Neural progenitor cell (in vitro differentiated cells): ENCODE data around the gene ADARB2. TPM values are rescaled to one million over a fixed set of nuclear protein-coding genes. Genes with fewer than 3 reads are reported as not detected.

ENCODE experiments used
- DNase-seq: peaks from one replicate; pipeline ENCODE4 v3.0.0-alpha.2; 2016; ENCODE audit warnings: low spot score
- H2AFZ ChIP-seq: fragments of 200-600 bp; sonication (generic); replicated peaks from 2 replicates; pipeline ENCODE4 v1.6.1; 2016; ENCODE audit warnings: antibody characterized with exemption
- H3F3A ChIP-seq: fragments of 200-600 bp; sonication (generic); 2 replicates; pipeline ENCODE4 v1.6.1; 2016; ENCODE audit warnings: antibody characterized with exemption, low read depth
- H3K27ac ChIP-seq: fragments of 200-600 bp; sonication (generic); 2 replicates; pipeline ENCODE4 v1.5.1; 2016; ENCODE audit warnings: mild to moderate bottlenecking
- H3K27me3 ChIP-seq: fragments of 200-600 bp; sonication (generic); 2 replicates; pipeline ENCODE4 v1.6.1; 2016; ENCODE audit warnings: mild to moderate bottlenecking, moderate library complexity
- H3K36me3 ChIP-seq: fragments of 200-600 bp; sonication (generic); 2 replicates; pipeline ENCODE4 v1.5.1; 2016
- H3K4me1 ChIP-seq: fragments of 200-600 bp; sonication (generic); 2 replicates; pipeline ENCODE4 v1.6.1; 2016; ENCODE audit warnings: mixed run types
- H3K4me2 ChIP-seq: fragments of 200-600 bp; sonication (generic); 2 replicates; pipeline ENCODE4 v1.6.1; 2016
- H3K4me3 ChIP-seq: fragments of 200-600 bp; sonication (generic); 2 replicates; pipeline ENCODE4 v1.5.1; 2016
- H3K79me2 ChIP-seq: fragments of 200-600 bp; sonication (generic); 2 replicates; pipeline ENCODE4 v1.6.1; 2016; ENCODE audit warnings: low read depth
- H3K9ac ChIP-seq: fragments of 200-600 bp; sonication (generic); 2 replicates; pipeline ENCODE4 v1.6.1; 2016
- H3K9me3 ChIP-seq: fragments of 200-600 bp; sonication (generic); 2 replicates; pipeline ENCODE4 v1.5.1; 2016; ENCODE audit warnings: low read depth
- H4K20me1 ChIP-seq: fragments of 200-600 bp; sonication (generic); 2 replicates; pipeline ENCODE4 v1.6.1; 2016; ENCODE audit warnings: low read depth
- H3K27ac Mint-ChIP-seq: 3 replicates; pipeline ENCODE4 v1.8.0; 2021; ENCODE audit warnings: mixed read lengths
- H3K27me3 Mint-ChIP-seq: 2 replicates; pipeline ENCODE4 v1.8.0; 2022; ENCODE audit warnings: low read depth, mild to moderate bottlenecking, inconsistent platforms, moderate library complexity, mixed read lengths; ENCODE audit not compliant: insufficient read depth
- H3K36me3 Mint-ChIP-seq: 3 replicates; pipeline ENCODE4 v1.8.0; 2021; ENCODE audit warnings: mixed read lengths
- H3K4me1 Mint-ChIP-seq: 3 replicates; pipeline ENCODE4 v1.8.0; 2021; ENCODE audit warnings: mixed read lengths
- H3K4me3 Mint-ChIP-seq: 3 replicates; pipeline ENCODE4 v1.8.0; 2021; ENCODE audit warnings: mild to moderate bottlenecking, moderate library complexity, mixed read lengths
- H3K9me3 Mint-ChIP-seq: 3 replicates; pipeline ENCODE4 v1.8.0; 2020; ENCODE audit warnings: mixed read lengths
- EZH2 ChIP-seq: fragments of 200-600 bp; sonication (generic); IDR thresholded peaks from 2 replicates; pipeline ENCODE4 v1.6.1; 2017; ENCODE audit warnings: antibody characterized with exemption, mild to moderate bottlenecking, moderate library complexity
- EZH2phosphoT487 ChIP-seq: fragments of 200-600 bp; sonication (generic); IDR thresholded peaks from 2 replicates; pipeline ENCODE4 v1.6.1; 2017; ENCODE audit warnings: antibody characterized with exemption
- total RNA-seq: library from RNA; depleted of rRNA; stranded (reverse); fragments of >200 nt; gene quantifications from 2 replicates; pipeline ENCODE4 v1.2.3, GENCODE V29; 2015; ENCODE audit warnings: low replicate concordance
- TF ChIP-seq, protein P1 (sequence below): fragments of 200-600 bp; sonication (generic); IDR thresholded peaks from 2 replicates; pipeline ENCODE4 v1.5.1; 2017; ENCODE audit warnings: antibody characterized with exemption, mild to moderate bottlenecking

Gene ADARB2
- total RNA-seq, 1 donor from 2014 or later: not detected

GRCh38 chr10:1154531-1155295, 582.6 kb downstream of the ADARB2 start:
- Mint-ChIP-seq H3K36me3 (no peaks in the 10 kb centered on the region), H3K4me3 (no peak overlapping the region), H3K4me1 (peaks cover 25% of the 10 kb centered on the region), H3K9me3 (no peaks in the 10 kb centered on the region), H3K27ac (no peak overlapping the region), H3K27me3 (peaks cover 11% of the 10 kb centered on the region)
- H3F3A ChIP-seq: no peaks in the 10 kb centered on the region
- TF ChIP-seq EZH2phosphoT487: no peak
- TF ChIP-seq, protein P1, sequence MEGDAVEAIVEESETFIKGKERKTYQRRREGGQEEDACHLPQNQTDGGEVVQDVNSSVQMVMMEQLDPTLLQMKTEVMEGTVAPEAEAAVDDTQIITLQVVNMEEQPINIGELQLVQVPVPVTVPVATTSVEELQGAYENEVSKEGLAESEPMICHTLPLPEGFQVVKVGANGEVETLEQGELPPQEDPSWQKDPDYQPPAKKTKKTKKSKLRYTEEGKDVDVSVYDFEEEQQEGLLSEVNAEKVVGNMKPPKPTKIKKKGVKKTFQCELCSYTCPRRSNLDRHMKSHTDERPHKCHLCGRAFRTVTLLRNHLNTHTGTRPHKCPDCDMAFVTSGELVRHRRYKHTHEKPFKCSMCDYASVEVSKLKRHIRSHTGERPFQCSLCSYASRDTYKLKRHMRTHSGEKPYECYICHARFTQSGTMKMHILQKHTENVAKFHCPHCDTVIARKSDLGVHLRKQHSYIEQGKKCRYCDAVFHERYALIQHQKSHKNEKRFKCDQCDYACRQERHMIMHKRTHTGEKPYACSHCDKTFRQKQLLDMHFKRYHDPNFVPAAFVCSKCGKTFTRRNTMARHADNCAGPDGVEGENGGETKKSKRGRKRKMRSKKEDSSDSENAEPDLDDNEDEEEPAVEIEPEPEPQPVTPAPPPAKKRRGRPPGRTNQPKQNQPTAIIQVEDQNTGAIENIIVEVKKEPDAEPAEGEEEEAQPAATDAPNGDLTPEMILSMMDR: no peak
- no peak for TF ChIP-seq EZH2
- H3K9ac ChIP-seq: no peak overlapping the region
- peaks cover 8% of the 10 kb centered on the region for H3K4me1 ChIP-seq
- H2AFZ ChIP-seq: peak overlapping the region; percentile 32
- H3K4me2 ChIP-seq: no peak overlapping the region
- H3K9me3 ChIP-seq: no peaks in the 10 kb centered on the region
- no peaks in the 10 kb centered on the region for H3K36me3 ChIP-seq
- DNase-seq: no peak
- H3K27ac ChIP-seq: no peak overlapping the region
- no peaks in the 10 kb centered on the region for H3K79me2 ChIP-seq
- no peaks in the 10 kb centered on the region for H4K20me1 ChIP-seq
- H3K27me3 ChIP-seq: no peaks in the 10 kb centered on the region
- H3K4me3 ChIP-seq: no peak overlapping the region

DNA sequence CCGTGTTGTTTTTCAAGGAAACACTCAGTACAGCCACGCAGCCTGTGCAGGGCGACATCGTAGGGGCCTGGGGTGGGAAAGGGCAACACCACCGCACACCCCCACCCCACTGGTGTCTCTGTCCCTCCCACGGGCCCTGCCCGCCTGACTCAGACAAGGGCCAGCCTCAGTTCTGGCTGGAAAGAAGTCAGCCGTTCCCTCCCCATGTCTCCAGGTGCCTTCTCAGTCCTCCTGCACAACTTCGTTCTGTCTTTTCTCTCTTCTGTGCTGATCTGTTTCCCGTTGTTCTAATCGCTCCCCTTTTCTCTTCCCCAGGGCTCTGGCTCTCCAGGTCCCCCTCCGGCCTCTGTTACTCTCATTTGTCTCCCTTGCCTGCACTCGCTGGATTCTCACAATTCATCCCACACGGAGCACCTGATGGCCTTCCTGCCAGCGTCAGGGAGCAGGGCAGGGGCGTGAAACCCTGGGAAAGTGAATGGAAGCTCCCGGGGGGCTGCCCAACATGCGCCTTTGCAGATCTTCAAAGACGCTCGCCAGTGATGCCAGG, 583.4 kb downstream of the ADARB2 start:
- H2AFZ ChIP-seq: peak overlapping the region; percentile 32
- H3K27ac Mint-ChIP-seq: peak overlapping the region; percentile 81
- H3K4me3 Mint-ChIP-seq: no peak overlapping the region

GRCh38 chr10:1153251-1153763, 584.0 kb downstream of the ADARB2 start:
- H3K79me2 ChIP-seq: no peaks in the 10 kb centered on the region
- no peaks in the 10 kb centered on the region for H3K36me3 Mint-ChIP-seq
- no peaks in the 10 kb centered on the region for H3K36me3 ChIP-seq
- no peaks in the 10 kb centered on the region for H3K9me3 ChIP-seq
- H3K4me1 ChIP-seq: peaks cover 8% of the 10 kb centered on the region
- H3K9me3 Mint-ChIP-seq: no peaks in the 10 kb centered on the region
- DNase-seq: no peak
- H4K20me1 ChIP-seq: no peaks in the 10 kb centered on the region
- no peak overlapping the region for H3K27ac ChIP-seq
- TF ChIP-seq EZH2: no peak
- TF ChIP-seq EZH2phosphoT487: no peak
- H3F3A ChIP-seq: no peaks in the 10 kb centered on the region
- no peak overlapping the region for H3K9ac ChIP-seq
- no peak overlapping the region for H3K4me3 ChIP-seq
- H3K4me2 ChIP-seq: no peak overlapping the region
- H2AFZ ChIP-seq: peak overlapping the region; percentile 32
- H3K4me3 Mint-ChIP-seq: no peak overlapping the region
- no peaks in the 10 kb centered on the region for H3K27me3 ChIP-seq
- H3K4me1 Mint-ChIP-seq: peaks cover 24% of the 10 kb centered on the region
- H3K27me3 Mint-ChIP-seq: peaks cover 18% of the 10 kb centered on the region
- no peak overlapping the region for H3K27ac Mint-ChIP-seq

More for the DNA sequence above, 583.4 kb downstream of the ADARB2 start:
- TF ChIP-seq EZH2 (no peak), EZH2phosphoT487 (no peak)
- TF ChIP-seq, protein P1: no peak
- Histone ChIP-seq H3K27ac (no peak overlapping the region), H3F3A (no peaks in the 10 kb centered on the region), H3K79me2 (no peaks in the 10 kb centered on the region), H3K27me3 (no peaks in the 10 kb centered on the region), H4K20me1 (no peaks in the 10 kb centered on the region), H3K9me3 (no peaks in the 10 kb centered on the region), H3K4me1 (peaks cover 8% of the 10 kb centered on the region), H3K36me3 (no peaks in the 10 kb centered on the region), H3K9ac (no peak overlapping the region), H3K4me2 (no peak overlapping the region), H3K4me3 (no peak overlapping the region)
- H3K4me1 Mint-ChIP-seq: peaks cover 26% of the 10 kb centered on the region
- H3K9me3 Mint-ChIP-seq: no peaks in the 10 kb centered on the region
- H3K36me3 Mint-ChIP-seq: no peaks in the 10 kb centered on the region
- peak; percentile 28 for DNase-seq
- peaks cover 16% of the 10 kb centered on the region for H3K27me3 Mint-ChIP-seq
